NCI-H1048 (cell line): Measurements from ENCODE around the gene ZNF765.
A peak's percentile ranks its signal among the peaks of the same experiment; 100 is the strongest.
"Not testable (repeated sequence)": the region's sequence is repeated elsewhere in the genome, so short reads cannot be mapped to it uniquely, and the experiment has no call there.

ENCODE experiments used
- DNase-seq: peaks from one replicate; lab custom pipeline; 2025; lab: John Stamatoyannopoulos, UW

The ZNF765 gene

DNA sequence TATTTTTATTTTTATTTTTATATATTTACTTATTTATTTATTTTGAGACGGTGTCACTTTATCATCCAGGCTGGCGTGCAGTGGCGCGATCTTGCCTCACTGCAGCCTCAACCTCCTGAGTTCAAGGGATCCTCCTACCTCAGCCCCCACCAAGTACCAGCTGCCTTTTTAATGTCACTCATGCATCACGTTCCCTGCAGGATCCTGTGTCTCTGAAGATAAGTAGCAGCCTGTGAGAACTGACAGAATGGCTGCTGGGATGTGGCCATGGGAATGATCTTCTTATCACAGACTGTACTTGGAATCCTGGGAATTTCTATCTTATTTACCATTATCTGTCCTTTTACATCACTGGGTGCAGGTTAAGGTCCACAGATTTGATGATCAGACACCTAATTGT, 27.6 kb downstream of the ZNF765 start:
- no peak for DNase-seq

DNA sequence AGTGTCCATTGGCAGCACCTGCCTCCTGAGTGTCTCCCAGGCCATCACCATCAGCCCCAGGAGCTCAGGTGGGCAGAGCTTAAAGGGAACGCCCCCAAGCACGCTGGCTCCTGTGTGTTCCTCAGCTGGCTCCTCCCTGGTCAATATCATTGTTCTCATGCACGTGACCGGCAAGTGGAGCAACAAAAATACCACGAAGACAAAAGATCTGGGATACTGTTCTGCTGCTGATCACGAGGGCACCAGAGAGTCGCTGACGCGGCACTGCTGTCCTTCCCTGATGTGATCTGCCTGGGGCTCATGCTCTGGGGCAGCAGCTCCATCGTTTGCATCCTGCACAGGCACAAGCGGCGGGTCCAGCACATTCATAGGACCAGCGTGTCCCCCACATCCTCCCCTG, 28.1 kb downstream of the ZNF765 start:
- not testable (repeated sequence) for DNase-seq

DNA sequence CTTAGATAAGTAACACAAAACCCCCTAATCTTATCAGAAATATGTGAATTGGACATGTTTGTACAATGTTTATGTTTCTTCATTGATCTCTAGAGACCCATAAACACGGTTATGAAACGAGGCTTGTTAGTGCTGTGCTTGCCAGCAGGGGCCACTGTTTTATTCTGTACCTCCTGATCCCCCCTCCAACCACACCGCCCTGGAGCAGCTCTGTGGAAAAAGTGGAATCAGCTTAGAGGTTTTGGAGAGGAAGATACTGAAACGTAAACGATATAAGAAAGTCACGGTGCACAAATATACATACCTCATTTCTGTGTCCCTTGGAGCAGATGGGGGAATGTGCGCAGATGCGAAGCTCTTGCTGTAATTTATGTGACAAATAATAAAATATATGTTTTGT, 28.7 kb downstream of the ZNF765 start:
- DNase-seq: not testable (repeated sequence)

DNA sequence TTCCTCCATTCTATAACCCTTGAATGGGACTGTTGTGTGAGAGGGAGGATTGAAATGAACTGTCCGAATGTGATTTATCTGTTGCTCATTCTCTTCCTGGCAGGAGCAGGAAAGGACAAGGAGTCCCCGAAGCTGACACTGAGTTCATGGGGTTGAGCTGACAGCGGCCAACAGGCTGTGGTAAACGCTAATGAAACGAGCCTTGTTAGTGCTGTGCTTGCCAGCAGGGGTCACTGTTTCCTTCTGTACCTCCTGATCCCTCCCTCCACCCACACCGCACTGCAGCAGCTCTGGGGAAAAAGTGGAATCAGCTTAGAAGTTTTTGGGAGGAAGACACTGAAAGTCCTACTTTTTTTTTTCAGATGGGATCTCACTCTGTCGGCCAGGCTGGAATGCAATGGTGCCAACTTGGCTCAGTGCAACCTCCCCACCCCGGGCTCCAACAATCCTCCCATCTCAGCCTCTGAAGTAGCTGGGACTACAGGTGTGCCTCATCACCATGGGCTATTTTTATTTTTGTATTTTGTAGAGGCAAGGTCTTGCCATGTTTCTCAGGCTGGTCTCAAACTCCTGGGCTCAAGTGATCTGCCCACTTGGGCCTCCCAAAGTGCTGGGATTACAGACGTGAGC, 30.1 kb downstream of the ZNF765 start:
- no peak for DNase-seq

DNA sequence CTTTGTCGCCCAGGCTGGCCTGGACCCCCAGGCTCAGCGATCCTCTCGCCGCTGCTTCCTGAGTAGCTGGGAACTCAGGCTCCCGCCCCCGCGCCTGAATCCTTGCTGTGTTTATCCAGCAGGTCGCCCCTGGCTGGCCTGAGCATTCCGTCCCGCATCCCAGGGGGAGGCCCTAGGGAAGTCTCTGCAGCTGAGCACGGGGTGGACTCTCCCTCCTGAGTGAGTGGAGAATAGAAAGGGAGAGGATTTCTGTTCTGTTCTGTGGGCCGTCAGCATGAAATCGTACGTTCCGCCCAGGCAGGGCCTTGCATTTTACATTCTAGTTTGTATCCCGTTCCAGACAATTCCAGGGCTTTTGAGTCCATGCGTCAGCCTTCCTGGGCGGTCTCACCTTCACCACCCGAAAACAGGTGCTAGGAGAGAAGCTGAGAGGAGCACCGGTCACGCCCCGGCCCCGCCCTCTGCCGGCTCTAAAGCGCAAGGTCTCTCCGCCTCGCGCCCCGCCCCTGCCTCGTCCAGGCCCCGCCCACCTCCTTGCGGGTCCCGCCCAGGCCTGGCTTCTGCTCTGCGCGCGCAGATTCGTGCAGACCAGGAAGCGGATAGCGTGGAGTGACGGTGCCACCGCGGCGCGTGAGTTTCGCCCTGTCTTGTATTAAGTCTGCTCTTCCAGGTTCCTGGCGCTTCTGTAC, 36.6 kb downstream of the ZNF765 start, which contains the start of gene ZNF761:
Gene ZNF761, plus strand, starts transcription at position 586 of the 689 bp plus-strand sequence. CDS start 15,285 bp downstream, outside the sequence.
- peak; percentile 82 for DNase-seq

DNA sequence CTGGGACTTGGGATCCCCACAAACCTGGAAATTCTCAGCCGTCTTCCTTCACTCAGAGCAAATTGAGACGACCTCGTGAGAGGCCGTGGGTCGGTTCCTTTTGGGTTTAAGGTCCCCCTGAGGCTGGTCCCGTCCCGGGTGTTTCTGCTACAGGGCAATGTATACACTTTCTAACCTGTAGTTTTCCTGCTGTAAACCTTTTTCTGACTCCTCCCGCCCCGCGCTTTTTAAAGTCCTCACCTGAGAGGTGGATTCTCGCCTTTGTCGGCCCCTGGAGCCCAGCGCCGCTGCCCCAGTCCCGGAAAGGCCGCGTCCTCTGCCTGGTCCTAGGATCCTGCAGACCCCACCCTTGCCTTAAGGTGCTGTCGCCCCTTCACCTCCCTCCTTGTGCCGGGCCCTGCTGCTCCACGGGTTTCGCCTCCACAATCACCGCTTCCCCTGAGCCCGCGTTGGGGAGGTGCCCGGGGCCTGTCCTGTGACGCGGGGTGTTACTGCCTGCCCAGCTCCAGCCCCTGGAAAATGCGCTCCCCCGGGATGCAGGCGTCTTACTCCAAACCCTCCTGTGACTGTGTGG, 37.2 kb downstream of the ZNF765 start:
- no peak for DNase-seq

DNA sequence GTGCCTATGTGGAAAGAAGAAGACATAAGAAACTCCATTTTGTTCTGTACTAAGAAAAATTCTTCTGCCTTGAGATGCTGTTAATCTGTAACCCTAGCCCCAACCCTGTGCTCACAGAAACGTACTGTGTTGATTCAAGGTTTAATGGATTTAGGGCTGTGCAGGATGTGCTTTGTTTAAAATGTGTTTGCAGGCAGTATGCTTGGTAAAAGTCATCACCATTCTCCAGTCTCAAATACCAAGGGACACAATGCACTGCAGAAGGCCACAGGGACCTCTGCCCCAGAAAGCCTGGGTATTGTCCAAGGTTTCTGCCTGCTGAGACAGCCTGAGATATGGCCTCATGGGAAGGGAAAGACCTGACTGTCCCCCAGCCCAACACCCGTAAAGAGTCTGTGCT, 48.9 kb downstream of the ZNF765 start:
- not testable (repeated sequence) for DNase-seq

DNA sequence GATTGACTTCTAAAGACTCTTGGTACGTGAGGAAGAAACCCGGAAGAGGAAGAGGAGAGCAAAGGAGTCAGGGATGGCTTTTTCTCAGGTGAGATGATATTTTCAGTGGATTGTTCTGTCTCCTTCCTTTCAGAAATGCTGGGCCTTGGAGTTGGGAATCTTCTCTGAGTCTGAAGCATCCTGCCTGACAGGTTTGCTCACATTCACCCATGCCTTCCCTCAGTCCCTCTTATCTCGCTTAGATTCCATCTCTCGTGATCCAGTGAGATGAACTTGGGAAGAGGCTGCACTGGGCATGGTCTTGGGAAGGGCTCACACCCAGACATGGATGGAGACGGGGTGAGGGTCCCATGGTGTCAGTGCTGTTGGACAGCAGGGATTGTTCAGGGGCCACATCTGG, 52.2 kb downstream of the ZNF765 start:
- DNase-seq: not testable (repeated sequence)

DNA sequence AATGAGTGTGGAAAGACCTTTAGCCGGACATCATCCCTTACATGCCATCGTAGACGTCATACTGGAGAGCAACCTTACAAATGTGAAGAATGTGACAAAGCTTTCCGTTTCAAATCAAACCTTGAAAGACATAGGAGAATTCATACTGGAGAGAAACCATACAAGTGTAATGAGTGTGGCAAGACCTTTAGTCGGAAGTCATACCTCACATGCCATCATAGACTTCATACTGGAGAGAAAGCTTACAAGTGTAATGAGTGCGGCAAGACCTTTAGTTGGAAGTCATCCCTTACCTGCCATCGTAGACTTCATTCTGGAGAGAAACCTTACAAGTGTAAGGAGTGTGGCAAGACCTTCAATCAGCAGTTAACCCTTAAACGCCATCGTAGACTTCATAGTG, 60.9 kb downstream of the ZNF765 start:
- no peak for DNase-seq

DNA sequence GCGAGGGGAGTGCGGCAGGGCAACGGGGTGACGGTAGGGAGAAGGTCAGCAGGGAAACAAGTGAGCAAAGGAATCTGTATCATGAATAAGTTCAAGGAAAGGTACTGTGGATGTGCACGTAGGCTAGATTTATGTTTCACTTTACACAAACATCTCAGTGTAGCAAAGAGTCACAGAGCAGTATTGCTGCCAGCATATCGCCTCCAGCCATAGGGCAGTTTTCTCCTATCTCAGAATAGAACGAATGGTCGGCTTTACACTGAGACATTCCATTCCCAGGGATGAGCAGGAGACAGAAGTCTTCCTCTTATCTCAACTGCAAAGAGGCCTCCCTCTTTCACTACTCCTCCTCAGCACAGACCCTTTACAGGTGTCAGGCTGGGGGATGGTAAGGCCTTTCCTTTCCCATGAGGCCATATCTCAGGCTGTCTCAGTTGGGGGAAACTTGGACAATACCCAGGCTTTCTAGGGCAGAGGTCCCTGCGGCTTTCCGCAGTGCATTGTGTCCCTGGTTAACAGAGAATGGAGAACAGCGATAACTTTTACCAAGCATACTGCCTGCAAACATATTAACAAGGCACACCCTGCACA, 65.3 kb downstream of the ZNF765 start:
- not testable (repeated sequence) for DNase-seq

DNA sequence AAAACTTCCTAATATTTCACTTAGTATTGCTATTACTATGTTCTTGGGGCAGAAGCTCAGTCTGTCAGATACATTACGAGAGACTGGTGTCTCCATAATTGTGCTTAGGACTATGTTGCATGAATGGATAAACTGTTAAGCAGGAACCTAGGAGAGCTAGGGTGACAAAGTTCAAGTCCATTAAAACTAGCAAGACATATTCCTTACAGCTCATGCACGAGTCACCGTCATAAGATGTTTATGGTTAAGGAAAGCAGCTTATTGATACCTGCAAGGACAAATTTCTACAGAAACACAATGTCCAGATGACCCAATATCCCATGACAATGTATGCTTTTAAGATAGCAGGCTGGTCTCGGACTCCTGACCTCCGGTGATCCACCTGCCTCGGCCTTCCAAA, 66.9 kb downstream of the ZNF765 start:
- no peak for DNase-seq

DNA sequence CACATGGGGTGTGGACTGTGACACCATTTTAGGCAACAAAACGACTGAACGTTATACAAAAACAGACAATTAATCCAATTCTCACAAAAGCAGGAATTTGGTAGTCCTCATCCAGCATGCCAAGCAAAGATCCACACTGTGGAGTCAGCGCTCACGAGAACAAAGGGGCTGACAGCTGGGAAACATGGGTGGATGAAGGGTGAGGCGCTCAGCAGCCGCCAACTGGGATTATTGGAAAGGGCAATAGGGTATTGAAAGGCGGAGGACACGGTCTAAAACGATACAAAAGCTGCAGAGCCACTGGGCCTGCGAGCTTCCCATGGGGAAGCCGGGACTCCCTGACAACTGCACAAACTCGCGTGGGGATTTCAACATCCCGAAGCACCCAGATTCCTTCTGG, 67.9 kb downstream of the ZNF765 start:
- DNase-seq: no peak

DNA sequence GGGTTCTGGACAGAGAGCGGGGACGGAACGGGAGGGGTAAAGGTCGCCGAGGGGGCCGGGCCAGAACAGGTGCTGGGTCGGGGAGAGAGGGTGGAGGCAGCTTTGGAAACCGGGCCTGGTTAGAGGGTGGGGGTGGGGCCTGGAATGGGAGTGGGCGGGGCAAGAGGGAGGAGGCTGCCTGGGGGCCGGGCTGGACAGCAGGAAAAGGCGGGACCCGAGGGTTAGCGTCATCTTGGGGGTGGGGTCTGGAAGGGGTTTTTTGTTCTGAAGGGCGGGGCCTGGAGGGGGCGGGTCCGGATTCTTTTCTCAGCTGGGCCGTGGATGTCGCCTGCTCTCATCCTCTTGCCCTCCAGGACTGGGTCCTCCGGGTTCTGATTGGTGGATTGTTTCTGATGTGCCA, 68.3 kb downstream of the ZNF765 start:
- DNase-seq: no peak

DNA sequence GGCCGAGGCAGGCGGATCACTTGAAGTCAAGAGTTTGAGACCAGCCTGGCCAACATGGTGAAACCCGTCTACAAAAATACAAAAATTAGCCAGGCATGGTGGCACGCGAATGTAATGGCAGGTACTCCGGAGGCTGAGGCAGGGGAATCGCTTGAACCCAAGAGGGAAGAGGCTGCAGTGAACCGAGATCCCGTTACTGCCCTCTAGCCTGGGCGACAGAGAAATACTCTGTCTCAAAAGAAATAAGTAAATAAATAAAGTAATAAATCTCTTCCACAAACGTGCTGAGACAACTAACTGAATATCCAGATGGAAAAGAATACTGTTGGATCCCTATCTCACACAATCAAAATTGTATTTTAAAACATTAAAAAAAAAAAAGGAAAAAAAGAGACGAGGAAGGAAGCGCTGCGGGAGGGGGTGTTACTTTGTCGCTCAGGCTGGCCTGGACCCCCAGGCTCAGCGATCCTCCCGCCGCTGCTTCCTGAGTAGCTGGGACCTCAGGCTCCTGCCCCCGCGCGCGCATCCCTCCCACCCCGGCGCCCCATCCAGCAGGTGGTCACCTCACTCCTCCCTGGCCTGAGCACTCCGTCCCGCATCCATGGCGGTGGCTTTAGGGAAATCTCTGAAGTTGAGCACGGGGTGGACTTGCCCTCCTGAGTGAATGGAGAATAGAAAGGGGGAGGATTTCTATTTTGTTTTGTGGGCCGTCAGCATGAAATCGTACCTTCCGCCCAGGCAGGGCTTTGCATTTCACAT, 72.0 kb downstream of the ZNF765 start:
- DNase-seq: no peak

DNA sequence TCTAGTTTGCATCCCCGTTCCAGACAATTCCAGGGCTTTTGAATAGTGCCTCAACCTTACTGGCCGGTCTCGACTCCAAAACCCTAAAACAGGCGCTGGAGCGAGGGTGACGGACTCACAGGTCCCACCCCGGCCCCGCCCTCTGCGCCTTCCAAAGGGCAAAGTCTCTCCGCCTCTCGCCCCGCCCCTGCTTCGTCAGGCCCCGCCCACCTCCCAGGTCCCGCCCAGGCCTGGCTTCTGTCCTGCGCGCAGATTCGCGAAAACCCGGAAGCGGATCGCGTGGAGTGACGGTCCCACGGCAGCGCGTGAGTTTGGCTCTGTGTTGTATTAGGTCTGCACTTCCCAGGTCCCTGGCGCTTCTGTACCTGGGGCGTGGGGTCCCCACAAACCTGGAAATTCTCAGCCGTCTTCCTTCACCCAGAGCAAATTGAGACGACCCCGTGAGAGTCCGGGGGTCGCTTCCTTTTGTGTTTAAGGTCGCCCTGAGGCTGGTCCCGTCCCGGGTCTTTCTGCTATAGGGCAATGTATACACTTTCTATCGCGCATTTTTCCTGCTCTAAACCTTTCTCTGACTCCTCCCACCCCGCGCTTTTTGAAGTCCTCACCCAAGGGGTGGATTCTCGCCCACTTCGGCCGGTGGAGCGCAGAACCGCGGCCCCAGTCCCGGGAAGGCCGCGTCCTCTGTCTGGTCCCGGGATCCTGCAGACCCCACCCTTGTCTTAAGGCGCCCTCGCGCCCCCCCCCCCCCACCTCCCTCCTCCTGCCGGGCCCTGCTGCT, 72.7 kb downstream of the ZNF765 start, which contains the start of gene ZNF813:
Gene ZNF813, plus strand, starts transcription at position 249 of the 778 bp plus-strand sequence. CDS start 16,090 bp downstream, outside the sequence.
- peak; percentile 68 for DNase-seq

DNA sequence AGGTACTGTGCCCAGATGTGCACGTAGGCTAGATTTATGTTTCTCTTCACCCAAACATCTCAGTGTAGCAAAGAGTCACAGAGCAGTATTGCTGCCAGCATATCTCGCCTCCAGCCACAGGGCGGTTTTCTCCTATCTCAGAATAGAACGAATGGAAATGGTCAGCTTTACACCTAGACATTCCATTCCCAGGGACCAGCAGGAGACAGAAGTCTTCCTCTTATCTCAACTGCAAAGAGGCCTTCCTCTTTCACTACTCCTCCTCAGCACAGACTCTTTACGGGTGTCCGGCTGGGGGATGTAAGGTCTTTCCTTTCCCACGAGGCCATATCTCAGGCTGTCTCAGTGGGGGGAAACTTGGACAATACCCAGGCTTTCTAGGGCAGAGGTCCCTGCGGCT, 73.7 kb downstream of the ZNF765 start:
- DNase-seq: not testable (repeated sequence)

DNA sequence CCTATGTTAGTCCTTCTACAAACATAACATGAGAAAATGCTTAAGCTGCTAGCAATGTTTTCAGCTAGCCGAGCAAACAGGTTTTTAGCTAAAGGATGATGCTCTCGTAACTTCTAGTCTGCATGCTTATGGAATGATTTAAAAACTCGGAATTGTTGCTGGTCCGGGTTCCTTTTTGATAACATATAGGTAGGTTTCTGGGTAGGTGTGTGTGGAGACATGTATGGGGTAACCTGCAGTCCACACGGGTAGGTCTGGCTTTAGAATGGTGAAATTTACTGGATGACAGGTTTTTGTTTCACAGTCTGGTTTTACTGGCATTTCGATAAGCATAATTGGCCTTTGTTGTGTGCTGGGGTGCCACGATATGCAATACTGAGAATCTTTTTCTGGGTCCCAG, 77.0 kb downstream of the ZNF765 start:
- no peak for DNase-seq

DNA sequence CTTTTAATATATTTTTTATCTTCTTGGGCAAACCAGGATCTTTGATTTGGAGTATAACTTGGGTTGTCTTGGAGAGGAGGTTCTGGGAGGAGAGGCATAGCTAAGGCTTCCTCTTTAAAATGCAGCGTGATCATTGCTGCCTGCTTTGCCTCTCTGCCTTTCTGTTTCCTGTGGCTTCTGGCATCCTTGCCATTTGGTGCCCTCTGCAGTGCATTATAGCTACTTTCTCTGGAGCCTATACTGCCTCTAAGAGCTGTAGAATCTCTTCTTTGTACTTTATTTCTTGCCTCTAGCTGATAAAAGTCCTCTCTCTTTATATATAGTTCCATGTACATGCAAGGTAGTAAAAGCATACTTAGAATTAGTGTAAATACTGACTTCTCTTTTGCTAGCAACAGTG, 79.9 kb downstream of the ZNF765 start:
- DNase-seq: not testable (repeated sequence)

DNA sequence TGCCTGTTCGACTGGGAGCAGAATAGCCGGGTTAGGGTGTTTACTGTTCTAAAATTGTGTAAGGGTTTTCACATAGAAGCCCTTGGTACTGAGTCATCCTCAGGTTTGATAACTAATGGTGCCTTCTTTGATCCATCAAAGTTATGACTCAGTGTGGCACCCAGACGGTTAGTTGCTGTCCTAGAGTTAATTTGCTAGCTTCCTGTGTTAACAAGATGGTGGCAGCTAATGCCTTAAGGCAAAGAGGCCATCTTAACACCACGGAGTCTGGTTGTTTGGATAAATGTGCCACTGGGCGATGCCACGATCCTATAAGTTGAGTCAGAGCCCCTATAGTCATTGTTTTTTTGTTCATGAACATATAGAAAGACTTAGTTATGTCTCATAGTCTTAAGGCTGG, 80.5 kb downstream of the ZNF765 start:
- DNase-seq: not testable (repeated sequence)
